HG03135 (cell line): Measurements from ENCODE around the gene ZBTB40.

Experiments used
- ATAC-seq: cut with Tn5 transposase; IDR thresholded peaks from one replicate; pipeline ENCODE4 v1.9.1; 2021; ENCODE audit warnings: mild to moderate bottlenecking, moderate library complexity; ENCODE audit not compliant: unreplicated experiment

Gene ZBTB40

GRCh38 chr1:22553991-22554522, 102.4 kb downstream of the ZBTB40 start:
- ATAC-seq: no peak

- ATAC-seq: no peak
These were observed 103.7 kb downstream of the ZBTB40 start for GRCh38 chr1:22555371-22555656.

- no peak for ATAC-seq
These were observed 104.9 kb downstream of the ZBTB40 start for GRCh38 chr1:22556391-22557104.

GRCh38 chr1:22557341-22557950, 105.8 kb downstream of the ZBTB40 start:
- ATAC-seq: no peak

GRCh38 chr1:22562584-22563583, 111.2 kb downstream of the ZBTB40 start, which contains the start of gene EPHA8:
Gene EPHA8 (plus strand): TSS chr1:22563489. CDS start chr1:22563636, 147 bp downstream.
- ATAC-seq: no peak

GRCh38 chr1:22563671-22564602, 112.3 kb downstream of the ZBTB40 start:
- no peak for ATAC-seq

GRCh38 chr1:22566161-22566560, 114.5 kb downstream of the ZBTB40 start:
- ATAC-seq: no peak

GRCh38 chr1:22567197-22567596, 115.5 kb downstream of the ZBTB40 start:
- no peak for ATAC-seq

- no peak for ATAC-seq
These were observed 116.3 kb downstream of the ZBTB40 start for GRCh38 chr1:22567994-22568393.

- ATAC-seq: no peak
These were observed 117.6 kb downstream of the ZBTB40 start for GRCh38 chr1:22569269-22569668.

- ATAC-seq: no peak
These were observed 118.7 kb downstream of the ZBTB40 start for GRCh38 chr1:22570140-22570909.

GRCh38 chr1:22572818-22573217, 121.2 kb downstream of the ZBTB40 start:
- ATAC-seq: no peak

- no peak for ATAC-seq
These were observed 121.6 kb downstream of the ZBTB40 start for GRCh38 chr1:22573237-22573636.

GRCh38 chr1:22575532-22576149, 124.0 kb downstream of the ZBTB40 start:
- ATAC-seq: no peak

GRCh38 chr1:22576150-22576544, 124.5 kb downstream of the ZBTB40 start:
- ATAC-seq: no peak

GRCh38 chr1:22576617-22577016, 125.0 kb downstream of the ZBTB40 start:
- no peak for ATAC-seq

GRCh38 chr1:22578732-22579361, 127.2 kb downstream of the ZBTB40 start:
- no peak for ATAC-seq

- no peak for ATAC-seq
These were observed 128.0 kb downstream of the ZBTB40 start for GRCh38 chr1:22579541-22580155.
